ENCODE data around the gene SKAP2.

Gene SKAP2

DNA sequence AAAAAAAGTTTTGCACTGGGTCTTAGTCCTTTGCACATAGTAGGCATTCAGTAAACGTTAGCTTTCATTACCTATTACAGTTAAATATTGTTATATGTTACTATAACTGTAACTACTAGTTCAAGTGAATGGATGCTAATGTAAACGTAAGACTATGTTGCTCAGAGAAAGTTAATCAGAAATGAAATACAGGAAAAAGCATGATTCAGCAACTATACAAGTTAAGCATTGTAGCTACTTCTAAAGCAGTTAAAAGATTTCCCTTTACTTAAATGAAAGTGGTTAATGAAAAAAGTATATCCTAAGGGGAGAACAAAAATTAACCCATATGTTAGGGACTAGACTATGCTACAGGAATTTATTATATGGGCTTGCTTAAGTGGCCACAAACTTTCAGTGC is 121.2 kb downstream of the SKAP2 start:
- Histone ChIP-seq H3K36me3 (no peaks in the 10 kb centered on the region), H3K9me3 (ENCODE audit: severe bottlenecking) (no peaks in the 10 kb centered on the region), H3K27ac (no peak overlapping the region), H3K4me3 (ENCODE audit: low read depth, low read length) (no peak overlapping the region), H3K27me3 (ENCODE audit: insufficient read depth, low read depth, severe bottlenecking) (no peaks in the 10 kb centered on the region)
- TF ChIP-seq, protein P1, sequence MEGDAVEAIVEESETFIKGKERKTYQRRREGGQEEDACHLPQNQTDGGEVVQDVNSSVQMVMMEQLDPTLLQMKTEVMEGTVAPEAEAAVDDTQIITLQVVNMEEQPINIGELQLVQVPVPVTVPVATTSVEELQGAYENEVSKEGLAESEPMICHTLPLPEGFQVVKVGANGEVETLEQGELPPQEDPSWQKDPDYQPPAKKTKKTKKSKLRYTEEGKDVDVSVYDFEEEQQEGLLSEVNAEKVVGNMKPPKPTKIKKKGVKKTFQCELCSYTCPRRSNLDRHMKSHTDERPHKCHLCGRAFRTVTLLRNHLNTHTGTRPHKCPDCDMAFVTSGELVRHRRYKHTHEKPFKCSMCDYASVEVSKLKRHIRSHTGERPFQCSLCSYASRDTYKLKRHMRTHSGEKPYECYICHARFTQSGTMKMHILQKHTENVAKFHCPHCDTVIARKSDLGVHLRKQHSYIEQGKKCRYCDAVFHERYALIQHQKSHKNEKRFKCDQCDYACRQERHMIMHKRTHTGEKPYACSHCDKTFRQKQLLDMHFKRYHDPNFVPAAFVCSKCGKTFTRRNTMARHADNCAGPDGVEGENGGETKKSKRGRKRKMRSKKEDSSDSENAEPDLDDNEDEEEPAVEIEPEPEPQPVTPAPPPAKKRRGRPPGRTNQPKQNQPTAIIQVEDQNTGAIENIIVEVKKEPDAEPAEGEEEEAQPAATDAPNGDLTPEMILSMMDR (IDR thresholded peaks at IDR 0.05; ENCODE audit: low read depth, low read length), result no peak
- DNase-seq, result no peak

DNA sequence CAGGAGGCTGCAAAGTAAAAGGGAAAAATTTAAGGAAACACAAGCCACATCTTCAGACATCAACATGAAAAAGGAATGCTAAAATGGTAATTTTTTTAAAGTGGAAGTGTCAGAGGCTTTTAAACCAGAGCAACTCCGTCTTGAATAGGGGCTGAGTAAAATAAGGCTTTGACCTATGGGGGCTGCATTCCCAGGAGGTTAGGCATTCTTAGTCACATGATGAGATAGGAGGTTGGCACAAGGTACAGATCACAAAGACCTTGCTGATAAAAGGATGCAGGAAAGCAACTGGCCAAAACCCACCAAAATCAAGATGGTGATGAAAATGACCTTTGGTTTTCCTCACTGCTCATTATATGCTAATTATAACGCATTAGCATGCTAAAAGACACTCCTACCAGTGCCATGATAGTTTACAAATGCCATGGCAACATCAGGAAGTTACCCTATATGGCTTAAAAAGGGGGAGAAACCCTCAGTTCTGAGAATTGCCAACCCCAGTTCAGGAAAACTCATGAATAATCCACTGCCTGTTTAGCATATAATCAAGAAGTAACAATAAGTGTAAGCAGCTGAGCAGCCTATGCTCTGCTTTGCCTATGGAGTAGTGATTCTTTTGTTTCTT is 128.3 kb downstream of the SKAP2 start:
- no peak for DNase-seq
- H3K36me3 ChIP-seq, result no peaks in the 10 kb centered on the region
- no peak overlapping the region for H3K27ac ChIP-seq
- no peak overlapping the region for H3K4me3 ChIP-seq (ENCODE audit: low read depth, low read length)
- TF ChIP-seq, protein P1 (IDR thresholded peaks at IDR 0.05; ENCODE audit: low read depth, low read length), result no peak
- no peaks in the 10 kb centered on the region for H3K9me3 ChIP-seq (ENCODE audit: severe bottlenecking)
- peaks cover 10% of the 10 kb centered on the region for H3K27me3 ChIP-seq (ENCODE audit: insufficient read depth, low read depth, severe bottlenecking)

DNA sequence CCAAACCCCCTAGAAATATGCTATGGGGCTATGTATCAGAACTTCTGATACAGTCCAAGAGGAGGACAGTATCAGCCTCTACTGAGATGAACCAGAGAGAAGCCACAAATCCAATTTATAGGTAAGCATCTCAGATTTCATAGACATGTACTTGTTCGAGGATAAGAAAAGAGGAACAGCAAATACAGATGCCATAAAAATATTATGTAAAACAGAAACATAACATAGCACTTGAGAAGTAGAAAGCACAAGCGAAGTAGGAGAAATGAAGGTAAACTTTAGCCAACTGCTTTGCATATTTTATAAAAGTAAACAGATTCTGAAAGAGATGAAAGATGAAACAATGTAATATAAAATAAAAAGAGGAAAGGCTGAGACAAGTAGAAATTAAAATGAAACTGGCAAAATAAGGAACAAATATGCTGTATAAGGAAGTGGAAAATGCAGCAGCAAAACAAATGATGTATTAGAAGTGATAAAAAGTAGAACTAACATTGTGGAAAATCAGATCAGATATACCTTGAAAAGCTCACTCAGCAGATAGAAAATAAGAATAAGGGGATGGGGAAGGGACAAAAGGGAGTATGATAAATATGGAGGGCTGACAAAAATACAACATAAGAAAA is 135.1 kb downstream of the SKAP2 start:
- Histone ChIP-seq H3K9me3 (ENCODE audit: severe bottlenecking) (no peaks in the 10 kb centered on the region), H3K4me3 (ENCODE audit: low read depth, low read length) (no peak overlapping the region), H3K36me3 (no peaks in the 10 kb centered on the region), H3K27ac (no peak overlapping the region), H3K27me3 (ENCODE audit: insufficient read depth, low read depth, severe bottlenecking) (peaks cover 2% of the 10 kb centered on the region)
- TF ChIP-seq, protein P1 (IDR thresholded peaks at IDR 0.05; ENCODE audit: low read depth, low read length), result no peak
- no peak for DNase-seq

DNA sequence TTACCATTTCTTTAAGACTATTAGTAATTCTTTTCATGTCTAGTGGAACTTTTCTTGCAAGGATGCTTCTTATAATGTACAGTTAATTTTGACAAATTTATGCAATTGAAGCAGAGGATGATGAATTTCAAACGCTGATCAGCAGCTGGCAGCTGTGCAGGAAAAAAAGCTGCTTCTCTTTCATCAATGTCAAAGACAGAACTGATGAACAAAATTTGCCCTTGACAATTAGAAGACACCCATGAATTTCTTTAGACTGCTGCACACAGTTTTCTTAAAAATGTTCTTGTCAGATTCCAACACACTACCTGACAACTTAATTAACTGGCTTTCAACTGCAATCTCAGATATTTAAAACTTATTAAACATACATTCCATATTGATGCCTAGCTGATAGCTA is 138.3 kb downstream of the SKAP2 start:
- DNase-seq, result no peak
- Histone ChIP-seq H3K9me3 (ENCODE audit: severe bottlenecking) (no peaks in the 10 kb centered on the region), H3K27me3 (ENCODE audit: insufficient read depth, low read depth, severe bottlenecking) (no peaks in the 10 kb centered on the region), H3K27ac (no peak overlapping the region), H3K36me3 (no peaks in the 10 kb centered on the region), H3K4me3 (ENCODE audit: low read depth, low read length) (no peak overlapping the region)
- TF ChIP-seq, protein P1 (IDR thresholded peaks at IDR 0.05; ENCODE audit: low read depth, low read length), result no peak

DNA sequence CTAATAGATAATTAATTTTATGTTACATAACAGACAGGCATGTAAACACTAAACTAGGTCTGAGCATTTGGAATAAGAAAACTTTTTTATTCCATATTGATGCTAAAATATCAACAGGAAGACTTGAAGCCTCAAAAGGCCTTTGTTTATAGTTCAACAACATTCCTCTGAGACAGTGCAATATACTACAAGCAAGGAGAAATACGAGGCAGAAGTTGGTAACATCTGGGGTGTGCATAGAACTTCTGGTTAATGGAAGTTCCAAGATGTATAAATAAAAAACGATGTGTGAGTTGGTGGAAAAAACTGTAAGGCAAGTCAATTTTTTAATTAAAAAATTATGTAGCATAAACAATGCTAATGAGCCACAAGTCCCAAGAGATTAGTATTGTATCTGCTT is 139.6 kb downstream of the SKAP2 start:
- H3K36me3 ChIP-seq, result no peaks in the 10 kb centered on the region
- TF ChIP-seq, protein P1 (IDR thresholded peaks at IDR 0.05; ENCODE audit: low read depth, low read length), result no peak
- no peak overlapping the region for H3K27ac ChIP-seq
- DNase-seq, result no peak
- H3K4me3 ChIP-seq (ENCODE audit: low read depth, low read length), result no peak overlapping the region
- H3K27me3 ChIP-seq (ENCODE audit: insufficient read depth, low read depth, severe bottlenecking), result no peaks in the 10 kb centered on the region
- H3K9me3 ChIP-seq (ENCODE audit: severe bottlenecking), result no peaks in the 10 kb centered on the region

DNA sequence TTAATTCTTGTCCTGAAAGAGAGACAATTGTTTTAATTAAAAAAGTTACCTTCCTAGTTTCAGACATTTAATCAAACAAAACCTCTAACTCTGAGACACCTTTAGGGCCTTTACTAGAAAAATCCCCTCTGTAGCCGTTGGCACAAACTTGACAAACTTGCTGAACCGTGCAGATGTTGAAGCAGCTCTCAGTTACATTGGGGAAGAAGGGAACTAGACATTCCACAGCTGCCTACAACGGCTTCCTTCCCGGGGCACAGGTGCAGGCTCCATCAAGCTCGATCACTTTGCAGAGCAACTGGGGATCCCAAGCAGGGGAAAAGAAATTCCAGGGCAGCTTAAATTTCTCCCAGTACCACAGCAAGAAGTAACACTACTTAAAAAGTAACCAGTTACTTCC is 141.3 kb downstream of the SKAP2 start:
- H3K9me3 ChIP-seq (ENCODE audit: severe bottlenecking), result no peaks in the 10 kb centered on the region
- no peak for DNase-seq
- no peaks in the 10 kb centered on the region for H3K27me3 ChIP-seq (ENCODE audit: insufficient read depth, low read depth, severe bottlenecking)
- H3K4me3 ChIP-seq (ENCODE audit: low read depth, low read length), result no peak overlapping the region
- TF ChIP-seq, protein P1 (IDR thresholded peaks at IDR 0.05; ENCODE audit: low read depth, low read length), result no peak
- no peaks in the 10 kb centered on the region for H3K36me3 ChIP-seq
- H3K27ac ChIP-seq, result no peak overlapping the region

Data from WERI-Rb-1 (cell line).